ENCODE measurements around the gene TYR. TPM values are rescaled to one million over a fixed set of nuclear protein-coding genes. Genes with fewer than 3 reads are reported as not detected.

TYR gene
- not detected for total RNA-seq

DNA sequence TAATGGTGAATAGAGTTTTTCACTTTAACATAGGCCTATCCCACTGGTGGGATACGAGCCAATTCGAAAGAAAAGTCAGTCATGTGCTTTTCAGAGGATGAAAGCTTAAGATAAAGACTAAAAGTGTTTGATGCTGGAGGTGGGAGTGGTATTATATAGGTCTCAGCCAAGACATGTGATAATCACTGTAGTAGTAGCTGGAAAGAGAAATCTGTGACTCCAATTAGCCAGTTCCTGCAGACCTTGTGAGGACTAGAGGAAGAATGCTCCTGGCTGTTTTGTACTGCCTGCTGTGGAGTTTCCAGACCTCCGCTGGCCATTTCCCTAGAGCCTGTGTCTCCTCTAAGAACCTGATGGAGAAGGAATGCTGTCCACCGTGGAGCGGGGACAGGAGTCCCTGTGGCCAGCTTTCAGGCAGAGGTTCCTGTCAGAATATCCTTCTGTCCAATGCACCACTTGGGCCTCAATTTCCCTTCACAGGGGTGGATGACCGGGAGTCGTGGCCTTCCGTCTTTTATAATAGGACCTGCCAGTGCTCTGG is at the start of gene TYR:
TYR (plus strand) TSS at position 185 of the 541 bp plus-strand sequence; CDS start at position 264, 79 bp downstream.
- no peak for DNase-seq
- Mint-ChIP-seq H3K27ac (no peak within 1 kb of the TSS), H3K4me3 (no peak within 1 kb of the TSS), H3K27me3 (no peaks in the 10 kb centered on the region), H3K36me3 (no peaks in the 10 kb centered on the region), H3K4me1 (peaks cover 4% of the 10 kb centered on the region), H3K9me3 (no peaks in the 10 kb centered on the region)

DNA sequence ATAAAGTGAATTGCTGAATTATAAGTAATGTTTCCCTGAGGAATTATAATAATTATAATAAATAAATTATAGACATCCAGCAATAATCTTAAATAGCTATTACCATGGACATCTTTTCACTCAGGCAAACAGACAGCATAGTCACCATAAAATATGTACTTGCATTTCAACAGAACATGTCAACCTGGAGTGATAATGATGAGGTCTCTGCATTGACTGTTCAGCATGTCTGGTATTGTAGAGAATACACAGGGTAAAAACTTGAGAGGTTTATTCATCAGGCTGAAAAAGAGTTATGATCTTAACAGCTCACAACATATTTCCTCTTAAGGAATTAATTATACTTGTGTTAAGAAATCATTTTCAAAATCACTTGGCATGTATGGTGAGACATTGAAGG is 41.1 kb upstream of the TYR start:
- Mint-ChIP-seq H3K36me3 (no peaks in the 10 kb centered on the region), H3K27ac (no peak overlapping the region), H3K27me3 (no peaks in the 10 kb centered on the region), H3K4me1 (no peaks in the 10 kb centered on the region), H3K4me3 (no peak overlapping the region), H3K9me3 (no peaks in the 10 kb centered on the region)
- no peak for DNase-seq

- H3K36me3 Mint-ChIP-seq: no peaks in the 10 kb centered on the region
- no peak for DNase-seq
- H3K27me3 Mint-ChIP-seq: peaks cover 6% of the 10 kb centered on the region
- no peaks in the 10 kb centered on the region for H3K4me1 Mint-ChIP-seq
- H3K9me3 Mint-ChIP-seq: no peaks in the 10 kb centered on the region
- no peak overlapping the region for H3K27ac Mint-ChIP-seq
- H3K4me3 Mint-ChIP-seq: no peak overlapping the region
These were observed 30.4 kb upstream of the TYR start for GRCh38 chr11:89147229-89147628.

DNA sequence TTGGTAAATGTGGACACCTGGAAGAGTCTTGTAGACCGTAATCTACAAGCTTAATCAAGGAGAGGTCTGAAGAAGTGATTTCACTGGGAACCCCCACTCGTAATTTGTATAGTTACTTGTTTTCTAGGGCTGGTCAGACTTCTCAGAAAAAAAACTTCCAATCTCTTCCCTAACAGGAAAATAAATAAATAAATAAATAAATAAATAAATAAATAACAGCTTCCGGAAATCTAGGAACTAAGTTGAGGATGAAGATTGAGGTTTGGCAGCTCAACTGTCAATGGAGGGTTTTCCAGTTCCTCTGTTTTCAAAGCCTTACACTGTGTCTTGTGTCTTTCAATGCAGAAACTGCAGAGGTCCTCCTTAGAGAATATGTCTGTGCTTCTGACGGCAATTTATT is 17.7 kb upstream of the TYR start:
- H3K9me3 Mint-ChIP-seq: no peaks in the 10 kb centered on the region
- no peaks in the 10 kb centered on the region for H3K27me3 Mint-ChIP-seq
- no peak overlapping the region for H3K27ac Mint-ChIP-seq
- DNase-seq: no peak
- no peak overlapping the region for H3K4me3 Mint-ChIP-seq
- no peaks in the 10 kb centered on the region for H3K36me3 Mint-ChIP-seq
- no peaks in the 10 kb centered on the region for H3K4me1 Mint-ChIP-seq

DNA sequence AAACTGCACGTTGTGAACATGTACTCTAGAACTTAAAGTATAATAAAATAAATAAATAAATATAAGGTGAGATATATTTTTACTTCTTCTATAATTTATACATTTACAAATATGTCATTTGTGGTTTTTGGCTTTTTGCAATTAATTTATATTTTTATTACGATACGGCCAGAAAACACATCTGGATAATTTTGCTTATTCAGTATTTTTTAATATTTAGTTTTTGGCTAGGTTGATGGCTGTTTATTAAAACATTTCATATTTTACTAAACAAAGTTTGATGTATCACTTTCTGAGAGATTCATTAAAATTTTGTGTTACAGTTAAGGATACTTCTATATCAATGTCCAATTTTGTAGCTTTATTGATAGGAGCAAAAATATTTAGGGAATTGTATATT is 15.7 kb upstream of the TYR start:
- Mint-ChIP-seq H3K36me3 (no peaks in the 10 kb centered on the region), H3K27me3 (no peaks in the 10 kb centered on the region), H3K4me3 (no peak overlapping the region), H3K4me1 (no peaks in the 10 kb centered on the region), H3K27ac (no peak overlapping the region), H3K9me3 (no peaks in the 10 kb centered on the region)
- no peak for DNase-seq

DNA sequence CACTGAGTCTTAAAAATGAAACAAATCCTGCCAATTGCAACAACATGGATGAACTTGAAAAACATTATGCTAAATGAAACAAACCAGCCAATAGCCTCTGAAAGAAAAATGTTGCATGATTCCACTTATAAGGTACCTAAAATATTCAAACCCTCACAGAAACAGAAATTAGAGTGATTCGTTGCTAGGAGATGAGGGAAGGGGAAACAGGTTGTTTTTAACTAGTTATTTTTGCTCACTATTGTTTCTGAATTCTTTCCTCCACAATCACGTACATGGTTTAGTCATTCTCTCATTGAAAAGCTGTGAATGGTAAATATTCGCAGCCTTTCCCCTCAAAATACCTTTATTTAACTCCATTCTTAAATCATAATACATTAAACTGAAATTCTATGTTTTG is 14.0 kb upstream of the TYR start:
- Mint-ChIP-seq H3K4me1 (no peaks in the 10 kb centered on the region), H3K9me3 (no peaks in the 10 kb centered on the region), H3K27ac (no peak overlapping the region), H3K36me3 (no peaks in the 10 kb centered on the region), H3K4me3 (no peak overlapping the region), H3K27me3 (no peaks in the 10 kb centered on the region)
- no peak for DNase-seq

- Mint-ChIP-seq H3K27ac (no peak overlapping the region), H3K27me3 (no peaks in the 10 kb centered on the region), H3K9me3 (no peaks in the 10 kb centered on the region), H3K4me1 (no peaks in the 10 kb centered on the region), H3K4me3 (no peak overlapping the region), H3K36me3 (no peaks in the 10 kb centered on the region)
- no peak for DNase-seq
These were observed 9.3 kb upstream of the TYR start for GRCh38 chr11:89168396-89168795.

- DNase-seq: no peak
- H3K27ac Mint-ChIP-seq: no peak overlapping the region
- no peaks in the 10 kb centered on the region for H3K27me3 Mint-ChIP-seq
- H3K36me3 Mint-ChIP-seq: no peaks in the 10 kb centered on the region
- H3K4me1 Mint-ChIP-seq: no peaks in the 10 kb centered on the region
- H3K4me3 Mint-ChIP-seq: no peak overlapping the region
- no peaks in the 10 kb centered on the region for H3K9me3 Mint-ChIP-seq
These were observed 1.9 kb upstream of the TYR start for GRCh38 chr11:89175796-89176195.

GRCh38 chr11:89176938-89177337 is 737 bp upstream of the TYR start:
- no peaks in the 10 kb centered on the region for H3K27me3 Mint-ChIP-seq
- peaks cover 4% of the 10 kb centered on the region for H3K4me1 Mint-ChIP-seq
- H3K36me3 Mint-ChIP-seq: no peaks in the 10 kb centered on the region
- DNase-seq: no peak
- no peak overlapping the region for H3K4me3 Mint-ChIP-seq
- H3K27ac Mint-ChIP-seq: no peak overlapping the region
- no peaks in the 10 kb centered on the region for H3K9me3 Mint-ChIP-seq

DNA sequence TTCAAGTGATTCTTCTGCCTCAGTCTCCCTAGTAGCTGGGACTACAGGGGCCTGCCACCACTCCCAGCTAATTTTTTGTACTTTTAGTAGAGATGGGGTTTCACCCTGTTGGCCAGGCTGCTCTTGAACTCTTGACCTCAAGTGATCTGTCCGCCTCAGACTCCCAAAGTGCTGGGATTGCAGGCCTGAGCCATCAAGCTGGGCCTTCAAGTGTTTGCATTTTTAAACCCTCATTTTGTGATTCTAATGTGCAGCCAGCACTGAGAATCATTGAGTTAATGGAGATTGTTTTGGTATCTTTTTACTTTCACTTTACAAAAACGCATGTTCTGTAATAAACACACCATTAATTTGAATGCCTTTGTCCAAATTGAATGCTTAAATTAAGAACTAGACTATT is 3.4 kb downstream of the TYR start:
- Mint-ChIP-seq H3K4me1 (peaks cover 4% of the 10 kb centered on the region), H3K9me3 (no peaks in the 10 kb centered on the region), H3K4me3 (no peak overlapping the region), H3K27ac (no peak overlapping the region), H3K27me3 (no peaks in the 10 kb centered on the region), H3K36me3 (no peaks in the 10 kb centered on the region)
- DNase-seq: no peak

GRCh38 chr11:89182773-89183518 is 5.3 kb downstream of the TYR start:
- Mint-ChIP-seq H3K27ac (no peak overlapping the region), H3K9me3 (no peaks in the 10 kb centered on the region), H3K27me3 (no peaks in the 10 kb centered on the region), H3K4me3 (no peak overlapping the region), H3K36me3 (no peaks in the 10 kb centered on the region), H3K4me1 (peaks cover 4% of the 10 kb centered on the region)
- DNase-seq: no peak

DNA sequence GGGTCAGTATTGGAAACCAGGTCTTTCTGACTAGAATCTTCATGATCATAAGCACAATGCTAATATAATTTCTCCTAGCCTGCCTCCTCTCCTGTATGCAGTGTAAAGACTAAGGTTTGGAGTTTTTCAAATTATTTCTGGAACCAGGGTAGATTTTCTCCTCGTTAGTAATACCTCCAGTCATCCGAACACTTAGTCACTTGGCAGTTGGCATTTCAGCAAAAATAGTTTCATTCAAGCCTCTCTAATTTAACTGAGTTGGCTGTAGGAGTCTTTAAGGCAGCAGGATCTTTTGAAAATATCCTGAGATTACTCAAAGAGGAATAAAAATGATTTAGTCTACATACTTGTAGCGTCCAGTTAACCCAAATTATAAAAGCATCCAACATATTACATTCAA is 6.3 kb downstream of the TYR start:
- DNase-seq: no peak
- Mint-ChIP-seq H3K27me3 (no peaks in the 10 kb centered on the region), H3K4me1 (peaks cover 4% of the 10 kb centered on the region), H3K4me3 (no peak overlapping the region), H3K9me3 (no peaks in the 10 kb centered on the region), H3K27ac (no peak overlapping the region), H3K36me3 (no peaks in the 10 kb centered on the region)

GRCh38 chr11:89189776-89190175 is 12.1 kb downstream of the TYR start:
- Mint-ChIP-seq H3K27ac (no peak overlapping the region), H3K4me3 (no peak overlapping the region), H3K4me1 (no peaks in the 10 kb centered on the region), H3K9me3 (no peaks in the 10 kb centered on the region), H3K27me3 (no peaks in the 10 kb centered on the region), H3K36me3 (no peaks in the 10 kb centered on the region)
- no peak for DNase-seq

GRCh38 chr11:89201138-89201537 is 23.5 kb downstream of the TYR start:
- Mint-ChIP-seq H3K36me3 (no peaks in the 10 kb centered on the region), H3K27ac (no peak overlapping the region), H3K9me3 (peaks cover 1% of the 10 kb centered on the region), H3K4me3 (no peak overlapping the region), H3K4me1 (no peaks in the 10 kb centered on the region), H3K27me3 (no peaks in the 10 kb centered on the region)
- no peak for DNase-seq

- Mint-ChIP-seq H3K4me1 (no peaks in the 10 kb centered on the region), H3K27me3 (no peaks in the 10 kb centered on the region), H3K36me3 (no peaks in the 10 kb centered on the region), H3K9me3 (peaks cover 1% of the 10 kb centered on the region), H3K4me3 (no peak overlapping the region), H3K27ac (no peak overlapping the region)
- no peak for DNase-seq
These were observed 26.1 kb downstream of the TYR start for GRCh38 chr11:89203814-89204213.

DNA sequence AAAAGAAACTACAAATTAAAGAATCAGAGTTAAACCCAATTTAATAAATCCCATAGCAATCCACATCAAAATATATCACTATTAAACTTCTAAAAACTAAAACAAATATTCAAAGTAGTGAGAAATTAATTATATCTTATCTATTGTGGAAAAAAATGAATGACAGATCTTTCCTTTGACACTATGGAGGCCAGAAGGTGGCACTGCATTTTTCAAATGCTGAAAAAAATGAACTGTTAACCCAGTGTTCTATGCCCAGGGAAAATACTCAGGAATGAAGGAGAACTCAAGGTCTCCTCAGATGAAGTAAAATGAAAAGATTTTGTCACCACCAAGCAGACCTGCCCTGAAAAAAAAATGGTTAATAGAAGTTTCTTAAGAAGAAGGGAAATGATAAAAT is 27.7 kb downstream of the TYR start:
- no peak for DNase-seq
- no peaks in the 10 kb centered on the region for H3K27me3 Mint-ChIP-seq
- H3K4me3 Mint-ChIP-seq: no peak overlapping the region
- no peaks in the 10 kb centered on the region for H3K4me1 Mint-ChIP-seq
- H3K9me3 Mint-ChIP-seq: peaks cover 5% of the 10 kb centered on the region
- no peak overlapping the region for H3K27ac Mint-ChIP-seq
- H3K36me3 Mint-ChIP-seq: no peaks in the 10 kb centered on the region
